ENCODE measurements around the gene RAB24.

Gene RAB24

GRCh38 chr5:177333420-177334154 lies 30.1 kb upstream of the RAB24 start:
- no peak for DNase-seq (ENCODE audit: low read depth in 2 of 2)

DNA sequence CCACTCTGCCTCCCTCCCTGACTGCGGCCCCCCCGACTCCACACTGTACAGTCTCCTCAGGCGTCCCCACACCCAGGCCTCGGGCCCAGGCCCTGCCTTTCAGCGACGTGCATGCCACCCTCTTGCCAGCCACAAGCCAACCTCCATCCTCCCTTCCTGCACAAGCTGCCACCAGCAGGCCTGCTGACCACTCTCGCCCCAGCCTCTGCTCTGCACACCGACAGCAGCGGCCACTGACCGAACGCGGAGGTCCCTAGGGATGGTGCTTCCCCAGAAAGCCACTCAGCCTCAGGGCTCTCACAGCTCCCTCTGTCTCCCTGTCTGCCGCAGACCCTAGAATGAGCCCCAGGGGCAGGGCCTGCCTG lies 29.4 kb upstream of the RAB24 start:
- no peak for DNase-seq (ENCODE audit: low read depth in 2 of 2)

- no peak for DNase-seq (ENCODE audit: low read depth in 2 of 2)
Observed at GRCh38 chr5:177332031-177332895, 28.7 kb upstream of the RAB24 start.

DNA sequence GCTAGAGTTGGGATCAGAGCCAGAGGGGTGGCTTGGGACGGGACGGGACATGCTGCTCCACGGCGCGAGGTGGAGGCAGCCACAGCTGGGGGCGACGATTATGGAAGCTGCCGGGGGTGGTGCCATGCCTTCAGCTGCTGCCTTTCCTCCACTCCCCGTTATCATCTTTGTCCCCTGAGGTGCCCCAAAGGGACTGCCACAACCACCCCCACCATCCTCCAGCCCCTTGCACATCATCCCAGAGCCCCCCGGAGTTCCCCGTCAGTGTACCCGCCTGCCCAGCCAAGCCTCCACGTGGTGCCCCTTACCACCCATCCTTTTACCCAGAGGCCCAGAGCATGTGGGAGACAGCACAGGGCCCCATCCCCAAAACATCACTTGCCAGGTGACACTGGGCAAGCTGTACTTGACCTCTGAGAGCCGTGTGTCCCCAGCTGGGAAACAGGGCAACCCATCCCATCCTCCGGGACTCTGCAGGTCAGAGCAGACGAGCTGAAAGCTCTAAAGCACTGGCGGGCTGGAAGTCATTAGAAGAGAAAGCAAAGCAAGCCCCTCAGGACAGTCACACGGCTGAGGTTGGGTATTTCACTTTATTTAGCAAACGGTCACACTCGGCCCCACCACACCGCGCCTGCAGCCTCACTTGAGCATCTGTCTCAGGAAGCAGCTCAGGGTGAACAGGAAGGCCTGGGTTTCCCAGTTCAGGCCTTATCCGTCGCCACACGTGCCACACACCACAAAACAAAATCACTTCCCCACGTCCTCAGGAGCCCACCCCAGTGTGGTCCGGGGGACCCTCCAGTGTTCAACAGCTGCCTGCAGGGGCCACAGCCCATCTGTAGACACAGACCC lies 27.7 kb upstream of the RAB24 start:
- no peak for DNase-seq (ENCODE audit: low read depth in 2 of 2)

DNA sequence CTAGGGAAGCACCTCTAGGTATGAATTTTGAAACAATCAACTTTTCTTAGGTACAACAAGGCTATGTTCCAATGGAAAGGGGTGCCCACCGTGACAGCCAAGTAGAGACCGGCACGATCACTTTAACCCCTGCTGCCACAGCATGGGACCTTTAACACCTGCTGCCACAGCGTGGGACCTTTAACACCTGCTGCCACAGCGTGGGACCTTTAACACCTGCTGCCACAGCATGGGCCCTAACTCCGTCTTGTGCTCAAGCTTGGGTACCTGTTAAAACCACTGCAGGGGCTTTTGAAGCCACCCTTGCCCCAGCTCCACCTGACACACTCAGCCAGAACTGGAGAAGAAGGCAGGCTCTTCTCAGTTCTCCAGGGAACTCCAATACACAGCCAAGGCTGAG lies 26.4 kb upstream of the RAB24 start:
- DNase-seq (ENCODE audit: low read depth in 2 of 2): no peak

- DNase-seq (ENCODE audit: low read depth in 2 of 2): no peak
Observed at GRCh38 chr5:177328545-177329231, 25.2 kb upstream of the RAB24 start.

DNA sequence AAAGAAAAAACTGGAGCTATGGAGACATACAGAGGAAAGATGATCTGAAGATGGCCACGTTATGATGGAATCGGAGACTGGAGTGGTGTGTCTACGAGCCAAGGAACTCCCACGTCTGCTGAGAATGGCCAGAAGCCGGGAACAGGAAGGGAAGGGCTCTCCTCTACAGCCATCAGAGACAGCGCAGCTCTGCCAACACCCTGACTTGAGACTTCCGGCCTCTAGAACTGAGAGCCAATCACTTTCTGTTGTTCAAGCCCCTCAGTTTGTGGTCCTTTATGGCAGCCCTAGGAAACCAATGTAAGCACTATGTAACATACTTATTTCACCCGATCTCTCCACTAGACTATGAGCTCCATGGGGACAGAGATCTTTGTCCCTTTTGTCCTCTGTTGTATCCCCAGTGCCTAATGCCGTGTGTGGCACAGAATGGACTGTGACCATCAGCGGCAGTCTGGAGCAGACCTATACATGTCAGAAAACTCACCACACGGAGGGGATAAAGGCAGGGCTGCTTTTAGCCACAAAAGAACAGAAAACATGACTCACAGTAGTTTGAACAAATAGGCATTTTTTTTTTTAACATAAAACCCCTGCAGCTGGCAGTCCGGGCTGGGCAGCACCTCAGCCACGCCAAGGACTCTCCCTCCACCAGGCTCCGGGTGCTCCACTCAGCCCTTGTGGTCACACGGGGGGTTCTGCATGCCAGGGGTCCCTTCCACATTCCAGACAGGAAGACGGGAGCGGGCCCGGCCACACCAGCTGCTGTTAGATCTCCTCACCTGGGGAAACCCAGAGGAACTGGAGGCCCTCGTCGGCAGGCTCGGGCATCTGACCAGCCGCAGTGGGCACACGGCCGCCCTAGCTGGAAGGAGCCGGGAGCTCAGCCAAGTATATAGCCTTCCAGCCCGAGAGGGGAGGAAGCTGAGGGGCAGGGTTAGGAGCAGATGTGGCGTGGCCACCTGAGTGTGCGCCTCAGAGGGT lies 24.3 kb upstream of the RAB24 start:
- DNase-seq (ENCODE audit: low read depth in 2 of 2): no peak

DNA sequence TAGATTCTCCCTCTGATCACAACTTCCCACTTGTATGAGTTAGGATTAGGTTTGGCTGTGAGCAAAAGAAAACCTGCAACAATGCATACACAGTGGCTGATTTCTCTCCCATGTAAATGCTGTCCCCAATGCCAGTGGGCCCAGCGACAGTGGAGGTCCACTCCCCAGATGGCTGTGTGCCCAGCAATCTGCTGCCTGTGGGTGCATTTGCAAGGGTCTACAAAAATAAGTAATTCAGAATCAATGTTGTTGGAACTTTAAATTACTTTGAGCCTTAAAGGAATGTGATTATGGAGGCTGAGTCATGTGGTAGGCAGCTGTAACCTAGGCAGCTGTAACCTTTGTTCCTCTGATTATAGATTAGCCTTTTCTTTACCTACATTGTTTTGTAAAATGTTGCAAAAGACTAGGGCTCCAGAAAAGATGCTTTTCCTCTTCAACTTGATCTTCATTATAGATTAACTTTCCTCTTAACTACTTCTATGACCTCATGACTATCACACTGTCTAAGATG lies 22.4 kb upstream of the RAB24 start:
- no peak for DNase-seq (ENCODE audit: low read depth in 2 of 2)

GRCh38 chr5:177320879-177321278 lies 17.4 kb upstream of the RAB24 start:
- no peak for DNase-seq (ENCODE audit: low read depth in 2 of 2)

- no peak for DNase-seq (ENCODE audit: low read depth in 2 of 2)
Observed at GRCh38 chr5:177319913-177320588, 16.5 kb upstream of the RAB24 start.

DNA sequence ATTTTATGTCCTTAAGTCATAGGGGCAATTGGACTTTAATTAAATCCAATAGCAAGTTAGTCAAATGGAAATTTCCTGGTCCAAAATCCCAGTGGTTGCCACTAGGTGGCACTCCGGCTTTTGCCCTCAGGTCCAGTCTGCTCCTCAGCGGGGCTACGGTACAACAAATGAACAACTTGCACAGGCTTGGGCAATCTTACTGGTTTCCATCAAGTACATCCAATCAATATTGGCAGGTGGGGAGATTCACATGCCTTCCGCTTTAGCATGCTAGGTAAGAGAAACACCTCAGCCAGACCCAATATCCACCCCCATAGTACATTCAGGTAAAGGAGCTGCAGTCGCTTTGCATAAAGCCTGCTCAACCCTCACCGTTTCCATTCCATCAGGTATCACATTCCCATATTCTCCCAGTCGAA lies 14.4 kb upstream of the RAB24 start:
- DNase-seq (ENCODE audit: low read depth in 2 of 2): peak; percentile 21 to 31

DNA sequence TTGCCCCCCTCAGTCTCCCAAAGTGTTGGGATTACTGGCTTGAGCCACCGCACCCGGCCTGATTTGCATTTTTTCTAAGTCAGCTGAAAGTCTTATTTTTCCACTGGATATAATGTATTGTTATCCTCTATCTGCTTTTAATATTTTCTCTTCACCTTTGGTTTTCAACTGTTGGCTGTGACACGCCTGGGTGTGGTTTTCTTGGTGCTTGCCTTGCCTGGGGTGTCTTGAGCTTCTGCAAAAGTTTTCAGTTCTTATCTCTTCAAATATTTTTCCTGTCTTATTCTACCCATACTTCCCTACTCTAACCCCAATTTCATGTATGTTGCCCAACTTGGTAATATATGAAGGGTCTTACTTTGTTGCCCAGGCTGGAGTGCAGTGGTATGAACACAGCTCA lies 12.5 kb upstream of the RAB24 start:
- no peak for DNase-seq (ENCODE audit: low read depth in 2 of 2)

- DNase-seq (ENCODE audit: low read depth in 2 of 2): no peak
Observed at GRCh38 chr5:177315411-177315810, 11.9 kb upstream of the RAB24 start.

DNA sequence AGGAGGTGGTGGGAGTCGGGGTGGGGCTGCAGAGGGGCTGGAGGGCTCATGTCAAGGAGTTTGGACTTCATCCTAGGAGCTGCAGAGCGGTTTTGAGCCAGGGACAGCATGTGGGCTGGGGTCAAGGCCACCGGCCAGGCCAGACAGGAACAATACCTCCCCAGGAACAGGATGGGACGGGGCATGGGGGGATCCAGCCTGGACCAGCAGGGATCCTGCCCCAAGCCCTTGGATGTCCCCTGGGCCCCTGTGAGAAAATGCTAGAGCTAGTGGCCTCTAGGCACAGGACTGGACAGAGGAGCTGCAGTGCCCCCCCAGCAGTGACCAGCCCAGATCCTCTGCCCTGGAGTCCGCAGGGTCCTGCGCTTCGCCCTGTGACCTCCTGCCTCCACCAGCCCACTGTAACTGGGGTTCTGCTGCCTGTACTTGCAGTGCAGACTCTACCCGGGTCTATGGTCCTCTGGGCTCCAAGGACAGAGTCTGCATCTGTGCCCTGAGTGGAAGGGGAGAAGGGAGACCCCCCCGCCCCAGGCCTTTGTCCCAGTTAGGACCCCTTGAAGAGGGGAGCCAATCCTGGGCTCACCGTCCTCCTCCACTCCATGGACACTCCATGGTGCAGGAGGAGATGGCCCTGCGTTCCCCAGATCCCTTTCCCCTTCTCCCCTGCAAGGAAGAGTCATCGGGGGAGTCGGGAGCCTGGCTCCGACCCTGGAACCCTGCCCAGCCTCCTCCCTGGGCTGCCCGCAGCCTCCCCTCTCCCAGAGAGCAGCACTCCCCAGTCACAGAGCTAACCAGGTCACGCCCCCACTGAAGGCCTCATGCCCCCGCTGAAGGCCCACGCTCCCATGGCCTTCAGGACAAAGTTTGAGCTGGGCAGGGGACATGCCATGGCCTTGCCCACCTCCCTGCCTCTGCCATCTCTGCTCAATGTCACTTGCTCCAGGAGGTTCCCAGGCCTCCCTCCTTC lies 11.1 kb upstream of the RAB24 start:
- DNase-seq (ENCODE audit: low read depth in 2 of 2): no peak

GRCh38 chr5:177313561-177314259 lies 10.2 kb upstream of the RAB24 start:
- no peak for DNase-seq (ENCODE audit: low read depth in 2 of 2)

DNA sequence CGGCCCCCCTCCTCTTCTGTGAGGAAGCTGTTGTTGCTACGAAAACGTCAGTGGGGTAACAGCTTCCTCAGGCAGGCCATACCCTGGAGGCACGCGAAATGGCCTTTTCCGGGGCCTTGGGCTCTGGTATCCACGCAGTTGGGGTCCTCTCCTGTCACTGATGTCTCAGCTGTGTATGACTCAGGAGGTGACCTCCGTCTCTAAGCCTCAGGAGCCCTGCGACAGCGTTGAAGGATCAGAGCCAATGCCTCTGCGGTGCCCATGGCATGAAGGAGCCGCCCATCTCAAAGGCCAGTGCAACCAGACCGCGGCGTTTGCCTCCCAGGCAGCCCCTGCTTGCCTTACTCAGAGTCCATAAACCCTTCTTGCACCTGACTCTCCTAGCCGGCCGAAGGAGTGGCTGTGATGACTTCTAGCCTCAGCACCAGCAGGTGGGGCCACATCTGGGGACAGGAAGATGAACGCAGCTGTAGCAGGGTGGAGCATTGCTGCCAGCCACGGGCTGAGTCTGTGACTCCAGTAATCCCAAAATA lies 9.2 kb upstream of the RAB24 start:
- DNase-seq (ENCODE audit: low read depth in 2 of 2): no peak
